GM12872 (cell line): Measurements from ENCODE around the gene NOG.

Source experiments
- TF ChIP-seq, protein P1 (sequence below): IDR thresholded peaks from 3 replicates; pipeline ENCODE4 v1.5.1; 2011; ENCODE audit warnings: low read depth, mild to moderate bottlenecking, low read length, moderate library complexity; ENCODE audit not compliant: insufficient read depth

The NOG gene

DNA sequence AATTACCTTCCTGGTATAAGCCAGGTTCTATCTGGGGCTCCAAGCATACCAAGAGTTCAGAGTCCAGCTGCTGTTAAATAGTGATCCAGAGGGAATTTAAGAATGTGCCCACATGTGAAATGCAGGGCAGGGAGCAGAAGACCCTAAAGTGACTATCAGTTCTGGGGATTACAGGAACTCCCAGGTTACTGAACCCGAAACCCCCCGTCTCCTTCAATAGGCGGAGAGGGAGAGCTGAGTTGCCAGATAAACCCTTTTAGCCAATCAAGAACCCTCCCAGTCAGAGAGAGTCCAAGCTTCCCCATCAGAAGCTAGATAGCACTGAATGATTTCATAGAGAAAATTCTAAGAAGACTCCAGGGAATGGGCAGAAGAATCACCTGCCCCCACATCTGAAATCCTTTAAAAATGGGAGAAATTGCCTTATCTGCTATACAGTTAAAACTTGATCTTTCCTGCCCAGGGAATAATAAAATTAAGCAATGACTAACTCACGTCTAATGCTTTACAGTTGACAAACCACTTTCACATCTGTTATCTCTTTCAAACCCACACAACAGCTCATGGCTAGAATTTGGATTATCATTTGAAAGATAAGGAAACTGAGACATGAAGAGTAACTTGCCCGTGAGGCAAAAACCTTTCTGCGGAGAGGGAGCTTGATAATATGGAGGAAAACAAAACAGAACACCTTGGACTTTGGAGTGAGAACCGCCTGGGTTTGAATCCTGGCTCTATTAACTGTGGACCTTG is 10.2 kb downstream of the NOG start:
- TF ChIP-seq, protein P1, sequence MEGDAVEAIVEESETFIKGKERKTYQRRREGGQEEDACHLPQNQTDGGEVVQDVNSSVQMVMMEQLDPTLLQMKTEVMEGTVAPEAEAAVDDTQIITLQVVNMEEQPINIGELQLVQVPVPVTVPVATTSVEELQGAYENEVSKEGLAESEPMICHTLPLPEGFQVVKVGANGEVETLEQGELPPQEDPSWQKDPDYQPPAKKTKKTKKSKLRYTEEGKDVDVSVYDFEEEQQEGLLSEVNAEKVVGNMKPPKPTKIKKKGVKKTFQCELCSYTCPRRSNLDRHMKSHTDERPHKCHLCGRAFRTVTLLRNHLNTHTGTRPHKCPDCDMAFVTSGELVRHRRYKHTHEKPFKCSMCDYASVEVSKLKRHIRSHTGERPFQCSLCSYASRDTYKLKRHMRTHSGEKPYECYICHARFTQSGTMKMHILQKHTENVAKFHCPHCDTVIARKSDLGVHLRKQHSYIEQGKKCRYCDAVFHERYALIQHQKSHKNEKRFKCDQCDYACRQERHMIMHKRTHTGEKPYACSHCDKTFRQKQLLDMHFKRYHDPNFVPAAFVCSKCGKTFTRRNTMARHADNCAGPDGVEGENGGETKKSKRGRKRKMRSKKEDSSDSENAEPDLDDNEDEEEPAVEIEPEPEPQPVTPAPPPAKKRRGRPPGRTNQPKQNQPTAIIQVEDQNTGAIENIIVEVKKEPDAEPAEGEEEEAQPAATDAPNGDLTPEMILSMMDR, result no peak

DNA sequence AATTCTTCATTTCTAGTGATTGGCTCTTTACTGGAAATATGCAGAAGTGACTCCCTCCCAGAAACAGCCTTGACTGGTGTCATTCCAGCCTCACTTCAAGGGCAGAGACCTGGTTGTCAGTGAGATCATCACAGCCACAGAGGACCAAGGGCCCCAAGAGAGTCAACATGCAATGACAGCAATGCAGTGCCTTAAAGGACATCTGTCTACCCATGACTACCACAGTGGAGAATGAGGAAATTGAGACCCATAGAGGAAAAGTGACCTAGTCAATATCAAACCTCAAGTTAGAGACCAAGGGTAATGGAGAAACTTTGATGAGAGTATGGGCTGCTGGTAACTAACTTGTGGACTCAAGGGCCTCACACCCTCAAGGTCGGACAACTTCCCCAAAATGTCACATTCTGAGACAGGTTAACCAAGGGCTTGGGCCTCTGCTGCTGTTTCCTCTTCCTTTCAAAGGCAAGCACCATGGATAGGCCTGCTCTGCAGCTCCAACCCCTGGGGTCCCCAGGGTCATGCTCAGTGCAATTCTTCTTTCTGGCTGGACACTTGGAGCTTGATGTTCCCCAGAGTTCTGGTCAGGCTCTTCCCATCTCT is 11.3 kb downstream of the NOG start:
- TF ChIP-seq, protein P1, result no peak

DNA sequence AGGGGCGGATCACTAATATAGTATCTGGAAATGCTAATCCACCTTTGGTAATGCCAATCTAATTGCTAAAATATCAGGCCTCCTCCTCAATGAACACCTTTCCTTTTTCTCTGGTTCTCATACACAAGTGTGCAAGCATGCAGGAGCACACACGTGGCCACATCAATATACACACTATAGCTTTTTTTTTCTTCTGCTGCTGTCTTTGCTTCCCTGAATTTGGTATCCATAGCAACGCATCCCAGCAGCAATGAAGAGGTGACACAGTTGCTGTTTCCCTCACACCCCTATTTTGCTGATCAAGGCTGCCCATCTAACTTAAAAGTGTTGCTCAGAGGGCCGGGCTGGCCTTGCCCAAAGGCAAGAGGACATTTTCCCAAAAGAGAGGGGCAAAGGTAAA is 15.4 kb downstream of the NOG start:
- TF ChIP-seq, protein P1, result no peak

DNA sequence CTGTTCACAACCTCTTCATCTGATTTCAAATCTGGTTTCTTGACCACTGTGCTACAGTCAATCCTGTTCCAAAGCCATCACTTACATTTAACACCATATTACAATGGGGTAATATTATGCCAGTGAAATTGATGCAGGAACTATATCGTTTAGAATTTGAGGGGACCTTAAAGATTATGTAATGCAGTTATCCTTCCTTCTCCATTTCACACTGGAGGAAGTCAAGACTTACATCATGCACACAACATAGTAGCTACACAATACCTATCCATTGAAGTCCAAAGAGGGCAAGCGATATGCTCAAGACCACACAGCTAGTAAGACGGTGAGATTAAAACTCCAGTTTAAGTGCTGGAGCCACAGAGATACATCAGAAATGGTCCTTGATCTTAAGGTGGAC is 16.8 kb downstream of the NOG start:
- TF ChIP-seq, protein P1, result no peak

DNA sequence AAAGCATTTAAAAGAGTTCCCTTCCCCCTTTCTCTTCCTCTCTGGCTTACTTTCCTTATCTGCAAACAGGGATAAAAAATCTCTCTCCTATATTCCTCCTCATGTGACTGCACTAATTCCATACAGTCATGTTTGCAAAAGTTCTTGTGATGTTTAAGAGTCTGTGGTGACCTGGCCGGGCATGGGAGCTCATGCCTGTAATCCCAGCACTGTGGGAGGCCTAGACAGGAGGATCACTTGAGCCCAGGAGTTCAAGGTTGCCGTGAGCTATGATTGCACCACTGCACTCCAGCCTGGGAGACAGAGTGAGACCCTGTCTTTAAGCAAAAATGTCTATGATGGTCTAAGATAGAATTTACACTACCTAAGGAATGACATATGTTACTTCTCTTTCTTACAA is 19.6 kb downstream of the NOG start:
- TF ChIP-seq, protein P1, result no peak

DNA sequence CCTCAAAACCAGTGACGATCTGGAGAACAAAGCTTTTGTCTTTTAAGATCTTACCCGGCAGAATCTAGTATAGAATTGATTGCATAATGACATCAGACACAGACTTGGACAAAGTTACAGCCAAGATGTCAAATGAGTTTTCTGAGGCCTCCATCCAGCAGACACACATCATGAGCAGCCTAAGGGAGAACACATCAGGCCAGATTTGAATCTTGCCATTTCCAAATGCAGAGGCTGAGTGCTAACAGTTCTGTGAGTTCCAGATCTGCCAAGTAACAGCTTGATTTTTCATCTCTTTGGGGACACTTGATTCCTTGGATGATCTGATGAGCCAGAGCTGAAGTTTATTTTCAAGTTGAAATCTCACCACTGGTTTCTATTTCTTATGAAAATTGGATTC is 21.0 kb downstream of the NOG start:
- TF ChIP-seq, protein P1, result no peak

DNA sequence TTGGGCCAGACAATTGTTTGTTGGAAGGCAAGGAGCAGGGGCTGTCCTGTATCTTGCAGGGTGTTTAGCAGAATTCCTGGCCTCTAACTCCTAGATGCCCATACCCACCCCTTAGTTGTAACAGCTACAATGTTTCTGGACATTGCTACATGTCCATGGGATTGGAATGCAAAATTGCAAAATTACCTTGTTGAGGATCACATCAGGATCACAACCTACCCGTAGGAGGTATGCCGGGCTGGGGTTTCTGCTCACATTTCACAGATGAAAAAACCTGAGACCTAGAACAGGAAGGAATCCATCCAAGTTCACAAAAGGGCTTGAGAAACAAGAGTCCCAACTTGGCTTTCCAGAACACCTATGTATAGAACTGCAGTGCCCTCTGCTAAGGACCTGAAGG is 22.7 kb downstream of the NOG start:
- TF ChIP-seq, protein P1, result no peak
